HG02973 (cell line): ENCODE results near the gene ZNF423.
"Not testable (repeated sequence)": the region's sequence is repeated elsewhere in the genome, so short reads cannot be mapped to it uniquely, and the experiment has no call there.

Source experiments
- ATAC-seq: cut with Tn5 transposase; IDR thresholded peaks from one replicate; pipeline ENCODE4 v1.9.1; 2021; ENCODE audit warnings: moderate library complexity; ENCODE audit not compliant: unreplicated experiment

ZNF423 gene

DNA sequence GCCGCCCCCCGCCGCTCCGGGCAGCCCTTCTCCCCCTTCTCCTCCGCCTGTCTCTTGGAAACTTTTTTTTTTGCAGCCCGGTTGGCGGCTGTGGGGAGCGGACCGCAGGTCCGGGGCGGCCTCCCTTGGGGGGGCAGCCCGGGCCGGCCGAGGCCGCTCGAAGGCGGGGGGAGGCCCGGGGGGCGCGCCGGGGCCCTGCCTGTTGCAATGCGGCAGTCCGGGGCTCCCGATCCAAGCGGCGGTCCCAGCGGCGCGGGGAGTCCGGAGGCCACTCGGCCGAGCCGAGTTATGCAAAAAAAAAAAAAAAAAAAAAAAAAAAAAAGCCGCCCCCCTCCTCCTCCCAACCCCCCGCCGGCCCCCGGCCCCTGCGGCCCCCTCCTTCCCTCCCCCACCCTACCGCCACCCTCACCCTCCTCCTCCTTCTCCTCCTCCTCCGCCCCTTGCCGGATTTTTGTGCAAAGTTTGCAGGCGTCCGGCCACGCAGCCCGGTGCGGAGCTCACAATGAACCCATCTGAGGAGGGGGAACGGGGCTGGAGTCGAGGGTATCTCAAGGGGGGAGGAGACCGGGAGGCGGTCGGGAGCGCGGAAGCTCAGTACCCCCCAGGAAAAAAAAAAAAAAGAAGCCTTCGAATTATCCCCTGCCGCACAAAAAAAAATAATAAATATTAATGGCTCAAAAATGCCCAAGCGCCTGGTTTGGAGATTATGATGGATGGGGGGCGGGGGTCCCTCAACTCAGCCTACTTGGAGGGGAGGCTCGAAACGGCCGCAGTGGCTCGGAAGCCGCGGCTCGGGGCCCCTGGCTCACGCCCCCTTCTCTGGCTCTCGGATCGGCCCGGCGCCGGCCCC is at the start of gene ZNF423:
Gene ZNF423, minus strand, starts transcription at position 291 of the 850 bp plus-strand sequence. CDS start 338 bp downstream, outside the sequence.
- ATAC-seq, result no peak

DNA sequence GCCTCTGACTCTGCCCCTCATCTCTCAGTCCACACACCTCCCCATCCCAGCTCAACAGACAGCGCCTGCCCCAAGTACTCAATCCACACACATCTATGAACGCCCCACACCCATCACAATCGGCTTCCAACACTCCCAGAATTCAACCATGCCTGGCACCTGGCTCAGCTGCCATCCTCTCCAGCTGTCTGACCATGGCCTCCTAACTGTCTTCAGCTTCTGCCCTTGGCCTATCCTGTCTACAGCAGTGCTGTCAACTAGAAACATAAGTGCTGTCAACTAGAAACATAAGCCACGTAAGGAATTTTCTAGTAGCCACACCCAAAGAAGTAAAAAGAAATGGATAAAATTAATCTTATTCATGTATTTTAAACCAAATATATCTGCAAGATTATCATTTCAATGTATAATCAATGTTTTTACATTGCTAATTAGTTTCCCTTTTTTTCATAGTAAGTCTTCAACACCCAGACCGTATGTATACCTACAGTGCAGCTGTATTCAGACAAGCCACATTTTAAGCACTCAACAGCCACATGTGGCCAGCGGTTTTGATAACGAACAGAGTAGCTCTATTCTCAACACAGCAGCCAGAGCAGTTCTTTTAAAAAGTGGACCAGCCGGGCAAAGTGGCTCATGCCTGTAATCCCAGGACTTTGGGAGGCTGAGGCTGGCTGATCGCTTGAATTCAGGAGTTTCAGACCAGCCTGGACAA is 48.6 kb upstream of the ZNF423 start:
- ATAC-seq, result no peak

DNA sequence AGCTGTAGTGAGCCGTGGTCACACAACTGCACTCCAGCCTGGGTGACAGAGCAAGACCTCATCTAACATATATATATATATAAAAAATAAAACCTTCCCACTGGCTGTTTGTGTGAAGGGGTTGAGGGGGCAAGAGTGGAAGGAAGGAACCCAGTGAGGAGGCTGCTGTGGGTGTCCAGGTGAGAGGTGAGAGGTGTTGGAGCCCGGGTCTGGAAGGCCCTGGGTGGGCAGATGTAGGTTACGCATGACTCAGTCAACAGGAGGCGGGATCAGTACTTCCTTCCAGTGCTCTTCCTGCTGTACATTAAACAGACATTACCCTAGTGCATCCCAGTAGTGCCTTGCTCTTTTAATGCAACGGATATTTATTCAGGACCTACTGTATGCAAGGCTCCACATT is 47.0 kb upstream of the ZNF423 start:
- ATAC-seq, result no peak

DNA sequence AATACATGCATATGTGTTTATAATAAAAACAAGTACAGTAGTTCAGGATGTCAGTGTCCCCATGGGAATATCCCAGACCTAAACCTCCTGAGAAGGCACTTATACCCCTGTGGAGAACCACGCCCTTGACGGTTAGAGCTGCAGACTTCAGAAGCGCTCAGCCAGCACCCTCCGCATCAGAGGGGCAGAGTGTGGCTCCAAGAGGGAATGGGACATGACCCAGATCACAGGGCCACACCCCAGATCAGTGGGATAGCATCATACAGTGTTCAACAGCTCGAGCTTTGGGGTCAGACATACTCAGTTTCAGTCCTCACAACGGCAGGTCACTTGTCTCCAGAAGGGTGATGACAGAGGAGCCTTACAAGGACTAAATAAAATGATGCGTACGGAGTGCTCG is 45.8 kb upstream of the ZNF423 start:
- ATAC-seq, result no peak

DNA sequence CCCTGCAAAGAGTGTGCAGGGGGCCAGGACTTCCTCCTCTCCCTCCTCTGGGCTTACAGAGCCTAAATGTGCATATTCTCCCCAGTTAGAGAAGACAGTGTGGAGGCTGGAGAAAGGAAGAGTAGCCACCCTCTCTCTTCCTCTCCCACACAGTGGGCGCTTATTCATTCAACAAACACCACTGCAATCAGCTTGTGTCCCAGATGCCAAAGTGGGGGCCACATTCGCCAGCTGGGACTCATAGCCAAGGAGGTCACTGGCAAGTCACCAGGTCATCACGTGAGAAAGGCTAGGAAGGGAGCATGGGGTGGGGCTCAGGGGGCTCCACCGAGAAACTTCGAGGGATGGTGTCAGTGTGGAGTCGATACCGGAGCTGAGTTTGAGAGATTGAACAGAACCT is 45.0 kb upstream of the ZNF423 start:
- no peak for ATAC-seq

DNA sequence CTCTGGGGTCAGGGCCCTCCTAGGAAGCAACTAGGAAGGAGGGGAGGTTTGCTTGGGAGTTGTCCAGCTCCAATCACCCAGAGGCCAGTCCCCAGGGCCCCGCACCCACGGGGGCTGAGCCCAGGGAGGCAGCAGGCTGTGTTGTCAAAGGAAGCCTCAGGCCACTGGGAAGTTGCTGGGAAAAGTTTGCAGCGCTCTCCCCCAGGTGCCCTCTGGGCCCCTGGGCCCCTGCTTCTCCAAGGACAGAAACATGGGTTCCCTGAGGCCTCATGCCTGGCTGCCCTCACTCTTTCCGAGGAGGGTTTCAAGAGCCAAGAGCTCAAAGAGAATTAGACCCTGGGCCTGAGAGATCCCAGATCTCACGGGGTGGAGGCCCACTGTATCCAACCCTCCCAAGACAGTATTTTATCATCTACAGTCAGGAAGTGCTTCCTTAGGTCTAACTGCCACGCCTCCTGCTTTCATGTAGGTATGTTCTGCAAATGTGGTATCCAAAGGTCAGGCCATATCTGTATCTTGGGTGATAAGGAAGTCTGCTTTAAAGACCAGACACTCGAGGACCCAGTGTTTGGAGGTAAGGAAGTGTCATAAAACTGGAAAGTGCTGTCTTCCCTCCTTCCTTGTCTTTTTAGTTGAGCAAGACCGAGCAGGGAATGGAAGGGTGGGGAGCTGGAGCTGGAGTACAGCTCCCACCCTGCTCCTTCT is 44.2 kb upstream of the ZNF423 start:
- ATAC-seq, result no peak

DNA sequence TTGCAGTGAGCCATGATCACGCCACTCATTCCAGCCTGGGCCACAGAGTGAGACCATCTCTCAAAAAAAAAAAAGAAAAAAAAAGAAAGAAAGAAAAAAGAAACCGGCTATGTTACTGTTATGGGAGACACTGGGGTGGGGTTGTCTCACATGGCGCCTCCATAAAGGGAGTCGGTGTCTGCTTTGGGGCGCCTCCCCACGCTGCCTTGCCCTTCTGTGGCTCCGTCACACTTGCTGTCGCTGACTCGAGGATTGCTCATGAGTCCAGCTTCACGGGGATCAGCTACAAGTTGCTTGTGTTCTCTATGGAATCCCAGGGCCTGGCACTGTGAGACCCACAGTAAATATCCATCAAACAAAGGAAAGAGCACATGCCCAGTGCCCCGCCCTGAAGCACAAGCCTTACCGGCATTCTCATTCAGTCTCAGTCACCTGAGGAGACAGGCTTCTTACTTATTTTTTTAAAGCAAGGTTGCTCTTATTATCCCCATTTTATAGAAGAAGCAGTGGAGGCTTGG is 40.6 kb upstream of the ZNF423 start:
- no peak for ATAC-seq

DNA sequence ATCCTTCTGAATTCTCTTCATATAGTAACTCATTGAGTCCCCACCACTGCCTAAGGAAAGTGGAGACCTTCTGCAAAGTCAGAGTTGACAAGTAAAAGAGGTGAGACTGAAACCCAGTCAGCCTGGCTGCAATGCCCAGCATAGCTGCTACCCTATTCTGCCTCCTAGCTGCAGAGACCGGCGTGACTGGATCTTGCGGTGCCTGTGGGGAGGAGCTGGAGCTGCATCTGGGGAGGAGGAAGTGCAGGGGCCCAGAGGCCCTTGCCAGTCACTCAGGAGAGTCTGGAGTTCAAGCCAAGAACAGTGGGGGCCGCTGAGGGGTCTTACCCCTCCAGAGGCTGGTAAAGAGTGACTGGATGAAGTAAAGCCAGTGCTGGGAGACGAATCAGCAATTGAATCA is 35.0 kb upstream of the ZNF423 start:
- no peak for ATAC-seq

DNA sequence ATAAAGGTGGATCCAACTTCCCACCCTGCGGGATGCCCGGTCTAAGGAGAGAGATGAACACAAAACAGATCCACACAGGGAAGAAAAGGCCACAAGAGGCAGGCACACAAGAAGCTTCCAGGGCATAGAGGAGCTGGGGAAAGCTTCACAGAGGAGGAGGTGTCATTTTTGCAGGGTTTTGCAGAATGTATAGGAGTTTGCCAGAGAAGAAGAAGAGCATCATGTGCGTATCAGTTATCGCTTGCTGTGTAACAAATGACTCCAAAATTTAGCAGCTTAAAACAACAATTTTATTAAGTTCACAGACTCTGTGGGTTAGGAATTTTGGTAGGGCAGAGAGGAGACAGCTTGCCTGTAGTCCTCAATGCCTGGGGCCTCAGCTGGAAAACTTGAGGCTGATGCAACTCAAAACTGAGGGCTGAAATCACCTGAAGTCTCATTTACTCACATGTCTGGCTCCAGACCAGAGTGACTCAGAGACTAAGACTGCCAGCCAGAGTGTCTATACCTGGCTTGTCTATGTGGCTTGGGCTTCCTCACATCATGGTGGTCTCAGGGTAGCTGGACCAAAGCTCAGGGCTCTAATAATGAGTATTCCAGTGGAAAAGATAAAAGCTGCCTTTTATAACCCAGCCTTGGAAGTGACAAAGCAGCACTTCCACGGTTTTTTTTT is 33.9 kb upstream of the ZNF423 start:
- no peak for ATAC-seq

DNA sequence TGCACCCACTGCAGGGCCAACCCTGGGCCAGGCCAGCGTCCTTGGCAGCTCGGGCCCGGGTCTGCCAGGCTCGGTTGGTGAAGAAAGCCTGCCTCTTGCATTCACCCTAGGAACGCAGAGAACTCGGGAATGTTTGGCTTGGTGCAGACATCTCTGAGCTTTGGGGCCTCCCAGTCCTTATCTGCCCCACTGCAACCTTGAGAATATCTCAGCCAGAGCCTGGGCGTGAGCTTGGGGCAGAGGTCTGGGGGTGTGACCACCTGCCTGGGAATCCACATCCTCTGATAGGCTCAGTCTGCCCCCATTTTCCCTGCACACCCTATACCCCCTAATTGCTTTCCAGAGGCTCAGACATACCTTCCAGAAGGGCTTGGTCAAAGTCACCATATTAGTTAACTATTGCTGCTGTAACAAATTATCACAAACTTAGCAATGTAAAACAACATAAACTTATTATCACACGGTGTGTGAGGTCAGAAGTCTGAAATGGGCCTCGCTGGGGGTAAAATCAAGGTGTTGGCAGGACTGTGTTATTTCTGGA is 30.7 kb upstream of the ZNF423 start:
- ATAC-seq, result no peak

DNA sequence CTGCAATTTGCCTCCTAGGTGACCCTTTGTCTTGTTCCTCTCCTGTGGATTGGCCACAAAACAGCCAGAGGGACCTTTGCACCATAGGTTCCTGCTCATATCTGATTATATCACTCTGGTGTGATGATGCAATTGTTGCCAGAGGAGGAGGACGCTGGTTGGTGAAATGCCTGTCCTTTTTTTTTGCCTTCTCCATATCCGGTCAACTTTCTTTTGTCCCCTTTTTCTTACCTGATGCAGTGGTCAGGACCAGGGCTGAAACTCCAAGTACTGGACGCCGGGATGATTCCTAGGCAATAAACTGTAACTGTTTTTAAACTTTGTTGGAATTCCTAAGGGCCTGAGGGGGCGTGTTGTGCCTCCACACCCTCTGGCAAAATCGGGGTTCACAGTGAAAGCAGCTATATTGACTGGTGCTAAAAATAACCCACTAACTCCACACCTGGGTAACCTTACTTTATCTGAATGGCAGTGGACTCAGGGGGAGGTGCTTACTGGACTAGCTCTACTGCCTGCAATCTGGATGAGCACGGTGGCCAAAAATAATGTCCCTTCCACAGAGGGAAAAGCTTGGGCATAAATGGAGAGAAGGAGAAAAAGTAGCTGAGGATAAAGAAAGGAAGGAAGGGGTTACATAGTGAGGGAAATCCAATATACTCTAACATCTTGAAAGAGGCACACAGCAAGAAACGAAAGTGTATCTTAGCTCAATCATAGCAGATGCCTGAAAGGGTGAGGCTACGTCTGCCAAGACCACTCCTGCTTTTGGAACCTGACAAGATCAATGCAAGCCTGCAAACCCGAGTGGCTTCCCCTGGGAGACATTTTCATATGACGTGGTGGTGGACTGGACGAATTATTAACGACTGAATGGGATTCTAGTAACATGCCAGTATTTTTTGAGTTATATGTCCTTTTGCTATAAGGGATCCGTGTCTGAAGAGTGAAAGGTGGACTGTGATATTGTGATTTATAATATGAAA is 28.4 kb upstream of the ZNF423 start:
- ATAC-seq, result no peak

DNA sequence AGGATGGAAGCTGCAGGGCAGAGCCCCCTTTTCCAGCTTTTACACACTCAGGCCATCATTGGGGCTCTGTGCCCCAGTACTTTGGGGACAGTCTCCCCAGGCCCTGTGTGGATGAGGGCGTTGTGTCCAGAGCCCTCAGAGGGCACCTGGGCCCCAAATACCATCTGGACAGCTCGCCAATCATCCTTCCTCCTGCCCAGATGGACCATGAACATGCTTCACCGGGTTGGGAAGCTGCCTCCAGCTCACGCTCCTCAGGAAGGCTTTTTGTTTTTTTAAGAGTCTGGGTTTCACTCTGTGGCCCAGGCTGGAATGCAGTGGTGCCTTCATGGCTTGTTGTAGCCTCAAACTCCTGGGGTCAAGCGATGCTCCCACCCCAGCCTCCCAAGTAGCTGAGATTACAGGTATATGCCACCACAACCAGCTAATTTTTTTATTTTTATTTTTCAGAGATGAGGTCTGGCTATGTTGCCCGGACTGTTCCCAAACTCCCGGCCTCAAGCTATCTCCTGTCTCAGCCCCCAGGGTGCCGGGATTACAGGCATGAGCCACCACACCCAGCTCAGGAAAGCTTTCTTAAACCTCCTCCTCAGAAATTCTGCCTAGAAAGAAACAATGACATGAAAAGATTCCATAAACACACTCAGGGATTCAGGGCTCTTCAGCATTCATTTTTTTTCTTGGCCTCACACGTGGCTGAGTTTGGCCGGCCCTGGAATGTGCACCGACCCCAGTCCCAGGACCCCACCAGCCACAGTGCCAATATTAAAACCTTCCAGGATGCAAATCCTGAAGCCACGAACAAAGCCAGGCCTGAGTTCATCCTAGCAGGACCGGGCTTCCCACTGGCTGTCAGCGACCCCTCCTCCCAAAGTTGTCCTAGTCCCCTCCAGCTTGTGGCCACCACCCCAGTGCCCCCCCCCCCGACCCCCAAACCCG is 27.4 kb upstream of the ZNF423 start:
- ATAC-seq, result no peak

DNA sequence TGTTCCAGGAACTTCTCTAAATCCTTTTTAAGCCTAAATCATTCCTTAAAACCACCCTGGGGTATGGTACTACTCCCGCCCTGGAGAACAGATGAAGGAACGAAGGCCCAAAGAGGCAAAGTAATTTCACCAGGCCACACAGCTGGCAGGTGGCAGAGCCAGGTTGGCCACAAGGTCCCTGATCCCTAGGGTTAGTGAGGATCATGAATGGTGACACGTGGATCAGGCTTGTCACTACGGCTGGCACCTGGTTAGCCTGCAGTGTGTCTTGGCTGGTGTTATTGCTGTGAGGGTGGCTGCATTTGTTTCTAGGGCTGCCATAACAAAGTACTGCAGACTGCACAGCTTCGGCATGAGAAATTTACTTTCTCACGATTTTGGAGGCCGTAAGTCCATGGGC is 26.0 kb upstream of the ZNF423 start:
- no peak for ATAC-seq

DNA sequence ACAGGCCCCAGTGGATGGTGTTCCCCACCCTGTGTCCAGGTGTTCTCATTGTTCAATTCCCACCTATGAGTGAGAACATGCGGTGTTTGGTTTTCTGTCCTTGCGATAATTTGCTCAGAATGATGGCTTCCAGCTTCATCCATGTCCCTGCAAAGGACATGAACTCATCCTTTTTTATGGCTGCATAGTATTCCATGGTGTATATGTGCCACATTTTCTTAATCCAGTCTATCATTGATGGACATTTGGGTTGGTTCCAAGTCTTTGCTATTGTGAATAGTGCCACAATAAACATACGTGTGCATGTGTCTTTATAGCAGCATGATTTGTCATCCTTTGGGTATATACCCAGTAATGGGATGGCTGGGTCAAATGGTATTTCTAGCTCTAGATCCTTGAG is 22.6 kb upstream of the ZNF423 start:
- not testable (repeated sequence) for ATAC-seq

DNA sequence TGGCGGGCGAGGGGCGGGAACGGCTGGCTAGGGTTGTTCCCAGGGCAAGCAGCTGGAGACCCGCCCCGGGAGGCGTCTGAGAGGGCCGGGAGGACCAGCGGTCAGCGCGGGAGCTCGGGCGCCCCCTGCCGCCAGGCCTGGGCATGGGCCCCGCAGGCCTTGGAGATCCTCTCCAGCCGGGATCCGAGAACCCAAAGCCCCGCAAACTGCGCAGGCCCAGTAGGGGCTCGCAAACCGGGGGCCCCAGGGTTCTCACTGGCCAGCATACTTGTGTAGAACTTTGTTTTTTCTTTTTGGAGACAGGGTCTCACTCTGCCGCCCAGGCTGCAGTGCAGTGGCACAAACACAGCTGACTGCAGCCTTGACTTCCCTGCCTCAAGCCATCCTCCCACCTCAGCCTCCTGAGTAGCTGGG is 20.8 kb upstream of the ZNF423 start:
- no peak for ATAC-seq

DNA sequence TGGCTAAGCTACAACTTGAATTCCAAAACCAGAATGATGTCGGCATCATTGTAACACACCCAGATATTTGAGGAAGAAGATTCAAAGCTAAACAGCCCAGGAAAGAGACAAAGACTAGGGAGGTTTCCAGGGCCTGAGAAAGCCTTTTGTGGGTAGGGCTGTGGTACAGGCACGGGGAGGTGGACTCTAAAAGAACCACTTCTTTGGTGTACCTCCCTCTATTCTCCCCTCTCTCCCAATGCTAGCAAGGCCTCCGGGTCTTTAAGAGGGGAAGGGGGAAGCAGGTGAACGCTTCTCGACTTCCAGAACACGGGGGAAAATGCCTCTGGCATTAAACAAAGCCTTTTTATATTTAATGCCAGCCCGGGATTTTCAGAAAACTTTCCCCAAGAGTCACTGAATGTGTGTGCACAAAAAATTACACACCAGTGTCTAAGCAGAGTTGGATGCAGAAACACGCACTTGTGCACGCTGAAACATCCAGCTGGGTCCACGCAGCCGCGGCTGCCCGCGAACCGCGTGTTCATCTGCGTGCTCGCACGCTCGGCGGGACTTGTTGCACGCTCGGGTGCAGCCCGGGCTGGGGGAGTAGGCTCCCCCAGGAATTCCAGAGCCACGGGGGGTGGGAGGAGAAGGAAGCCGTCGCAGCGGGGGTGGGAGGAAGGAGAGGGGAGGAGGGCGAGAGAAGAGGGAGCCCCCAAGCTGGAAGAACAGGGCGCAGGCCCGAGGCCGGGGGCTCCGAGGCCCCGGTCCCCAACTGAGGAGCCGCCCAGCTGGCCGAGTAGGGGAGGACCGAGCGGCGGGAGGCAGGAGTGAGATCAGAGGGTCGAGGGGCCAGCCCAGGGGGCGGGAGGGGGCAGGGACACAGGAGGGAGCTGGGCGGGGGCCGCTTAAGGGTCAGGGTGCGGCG is 20.1 kb upstream of the ZNF423 start:
- no peak for ATAC-seq

DNA sequence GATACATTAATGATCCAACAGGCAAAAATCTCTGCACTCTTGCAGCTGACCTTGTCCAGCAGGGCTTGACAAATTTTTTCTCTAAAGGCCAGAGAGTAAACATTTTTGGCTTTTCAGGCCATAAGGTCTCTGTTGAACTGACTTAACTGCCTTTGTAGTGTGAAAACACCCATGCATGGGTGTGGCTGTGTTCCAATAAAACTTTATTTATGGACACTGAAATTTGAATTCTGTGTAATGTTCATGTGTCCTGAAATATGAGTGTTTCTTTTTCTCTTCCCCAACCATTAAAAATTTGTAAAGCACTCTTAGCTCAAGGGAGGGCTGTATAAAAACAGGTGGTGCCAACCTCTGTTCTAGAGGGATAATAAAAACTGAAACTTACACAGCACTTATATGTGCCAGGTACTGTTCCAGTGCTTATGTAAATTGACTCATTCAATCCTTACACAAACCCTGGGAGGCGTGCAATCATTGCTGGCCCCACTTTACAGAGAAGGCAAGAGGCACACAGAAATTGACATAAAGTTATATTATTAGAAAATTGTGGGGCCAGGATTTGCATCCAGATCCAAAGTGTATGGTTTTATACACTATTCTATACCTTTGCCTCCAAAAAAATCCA is 18.8 kb upstream of the ZNF423 start:
- no peak for ATAC-seq
